Spleen (tissue), 11 donors: ENCODE measurements around the gene VTCN1. TPM values are rescaled to one million over a fixed set of nuclear protein-coding genes. Genes with fewer than 3 reads are reported as not detected.
A peak's percentile ranks its signal among the peaks of the same experiment; 100 is the strongest.

ENCODE experiments used
- DNase-seq: peaks from one replicate; pipeline ENCODE4 v3.0.0-alpha.2; 2020
- H3K27ac ChIP-seq, 8 donors: fragments of 200-600 bp; sonication (generic) in 7 of 8; 1 replicate in 4 of 8; 2 replicates in 4 of 8; pipeline versions ENCODE4 v1.5.0 to v1.8.0; 2016 to 2021; ENCODE audit warnings: inconsistent platforms in 4 of 8, mild to moderate bottlenecking in 4 of 8, moderate library complexity in 1 of 8
- H3K27me3 ChIP-seq, 7 donors: fragments of 200-600 bp; sonication (generic) in 6 of 7; replicated peaks in 1 of 7; 1 replicate in 4 of 7; 2 replicates in 3 of 7; pipeline versions ENCODE4 v1.5.0 to v1.8.0; 2016 to 2021; ENCODE audit warnings: inconsistent platforms in 3 of 7, mild to moderate bottlenecking in 1 of 7
- H3K36me3 ChIP-seq, 6 donors: fragments of 200-600 bp; sonication (generic) in 5 of 6; 1 replicate in 4 of 6; 2 replicates in 2 of 6; pipeline versions ENCODE4 v1.5.0 to v1.8.0; 2016 to 2021; ENCODE audit warnings: inconsistent platforms in 2 of 6
- H3K4me1 ChIP-seq, 6 donors: fragments of 200-600 bp; sonication (generic) in 5 of 6; 1 replicate in 3 of 6; 2 replicates in 3 of 6; pipeline versions ENCODE4 v1.5.0 to v1.8.0; 2016 to 2021; ENCODE audit warnings: inconsistent platforms in 3 of 6
- H3K4me3 ChIP-seq, 8 donors: fragments of 200-600 bp; sonication (generic) in 7 of 8; 1 replicate in 4 of 8; 2 replicates in 4 of 8; pipeline versions ENCODE4 v1.5.0 to v1.8.0; 2016 to 2021; ENCODE audit warnings: inconsistent platforms in 4 of 8, mild to moderate bottlenecking in 4 of 8, moderate library complexity in 2 of 8
- H3K9me3 ChIP-seq, 8 donors: fragments of 200-600 bp; sonication (generic) in 7 of 8; 1 replicate in 4 of 8; 2 replicates in 4 of 8; pipeline versions ENCODE4 v1.5.0 to v1.8.0; 2016 to 2021; ENCODE audit warnings: inconsistent platforms in 4 of 8
- POLR2A ChIP-seq, 3 donors: fragments of 450-650 bp; IDR thresholded peaks; one replicate each; pipeline ENCODE4 v1.5.1; 2017; ENCODE audit warnings: antibody characterized with exemption in 3 of 3, mild to moderate bottlenecking in 1 of 3
- POLR2AphosphoS5 ChIP-seq, 3 donors: sonication (generic); formaldehyde crosslinking; IDR thresholded peaks; one replicate each; pipeline ENCODE4 v1.5.1; 2017; ENCODE audit warnings: antibody characterized with exemption in 3 of 3
- WGBS, 5 donors: extraction: QIAGEN DNeasy Blood & Tissue Kit in 3 of 5; methylation state at CpG; one replicate each; pipeline versions ENCODE4 v1.1.5 to v1.1.7; 2013 to 2018; 5-methylcytosine and 5-hydroxymethylcytosine counted together
- intact Hi-C: fragments of 100-400 bp; cut with DNase I; formaldehyde crosslinking; loops from one replicate; pipeline ENCODE4 v1.15.0; 2023; ENCODE audit warnings: low total_unique reads
- polyA plus RNA-seq, 3 donors: library from polyadenylated mRNA; stranded (reverse); fragments of 200-250 nt; gene quantifications; one replicate each; pipeline ENCODE4 v1.2.1, GENCODE V29; 2013
- total RNA-seq, 7 donors: library from RNA; depleted of rRNA in 3 of 7; stranded (reverse); fragments of >200 nt in 3 of 7; fragmentation: NEBNext Ultra II Directional in 4 of 7; extraction: Animal tissue kit (Norgen Biotek cat#: 25700) in 4 of 7; gene quantifications; one replicate each; pipeline versions ENCODE4 v1.1.0 to v1.2.1, GENCODE V29; 2016 to 2021
- TF ChIP-seq, protein P1 (sequence below), 11 experiments: fragments of 200-600 bp in 7 of 11; fragments of 450-650 bp in 4 of 11; sonication (generic) in 4 of 11; IDR thresholded peaks in 8 of 11; conservative IDR thresholded peaks in 3 of 11; 1 replicate in 7 of 11; 2 replicates in 4 of 11; pipeline versions ENCODE4 v1.4.0 to v1.8.0; 2016 to 2021; ENCODE audit warnings: antibody characterized with exemption in 11 of 11, inconsistent platforms in 4 of 11, mild to moderate bottlenecking in 1 of 11
- donor health status: healthy with polysubstance abuse.
- donor health status: DM: no; HTN: no; CAD: no; lungs with moderate emphysema.
- donor health status: DM: no; HTN: no; CAD: no.
- donor health status: Bipolar disorder and iron deficiency.
- donor health status: healthy.
- donor health status: DM: no; HTN: no; CAD: no.
- donor health status: DM: yes; HTN: yes; CAD: no.

Gene VTCN1
- total and polyA plus RNA-seq, 10 donors, result not detected

DNA sequence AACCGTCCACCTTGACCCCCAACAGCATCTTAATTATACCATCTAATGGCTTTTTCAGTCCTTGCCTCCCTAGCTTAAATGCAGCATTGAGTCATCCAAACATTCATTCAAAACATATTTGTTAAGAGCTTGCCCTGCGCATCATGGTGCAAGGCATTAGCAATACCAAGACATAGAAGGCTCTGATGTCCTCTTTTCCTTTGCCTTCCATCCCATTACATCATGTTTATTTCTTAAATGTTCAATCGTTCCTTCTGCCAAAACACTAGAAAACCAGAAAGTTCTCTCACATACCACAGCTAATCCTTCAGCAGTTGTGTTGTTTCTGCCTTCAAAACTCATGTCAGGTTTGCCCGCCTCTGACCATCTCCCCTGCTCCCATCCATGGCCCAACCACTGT lies 29.8 kb upstream of the VTCN1 start:
- TF ChIP-seq POLR2A (IDR thresholded peaks at IDR 0.05) (no peak), POLR2AphosphoS5 (IDR thresholded peaks at IDR 0.05) (no peak)
- TF ChIP-seq, protein P1, sequence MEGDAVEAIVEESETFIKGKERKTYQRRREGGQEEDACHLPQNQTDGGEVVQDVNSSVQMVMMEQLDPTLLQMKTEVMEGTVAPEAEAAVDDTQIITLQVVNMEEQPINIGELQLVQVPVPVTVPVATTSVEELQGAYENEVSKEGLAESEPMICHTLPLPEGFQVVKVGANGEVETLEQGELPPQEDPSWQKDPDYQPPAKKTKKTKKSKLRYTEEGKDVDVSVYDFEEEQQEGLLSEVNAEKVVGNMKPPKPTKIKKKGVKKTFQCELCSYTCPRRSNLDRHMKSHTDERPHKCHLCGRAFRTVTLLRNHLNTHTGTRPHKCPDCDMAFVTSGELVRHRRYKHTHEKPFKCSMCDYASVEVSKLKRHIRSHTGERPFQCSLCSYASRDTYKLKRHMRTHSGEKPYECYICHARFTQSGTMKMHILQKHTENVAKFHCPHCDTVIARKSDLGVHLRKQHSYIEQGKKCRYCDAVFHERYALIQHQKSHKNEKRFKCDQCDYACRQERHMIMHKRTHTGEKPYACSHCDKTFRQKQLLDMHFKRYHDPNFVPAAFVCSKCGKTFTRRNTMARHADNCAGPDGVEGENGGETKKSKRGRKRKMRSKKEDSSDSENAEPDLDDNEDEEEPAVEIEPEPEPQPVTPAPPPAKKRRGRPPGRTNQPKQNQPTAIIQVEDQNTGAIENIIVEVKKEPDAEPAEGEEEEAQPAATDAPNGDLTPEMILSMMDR (IDR thresholded peaks at IDR 0.05 in 8 of 11, conservative IDR thresholded peaks at IDR 0.05 in 3 of 11), result no peak
- Histone ChIP-seq H3K27ac (no peak overlapping the region), H3K4me1 (no peaks in the 10 kb centered on the region), H3K4me3 (no peak overlapping the region), H3K27me3 (peaks cover 0 to 9% (median 0%) of the 10 kb centered on the region in 7 donors), H3K9me3 (no peaks in the 10 kb centered on the region), H3K36me3 (no peaks in the 10 kb centered on the region)
- intact Hi-C loops, result no loop called here
- DNase-seq, result no peak
- 84 to 93% (median 92%) methylated on average over 4 of the region's 4 CpGs for WGBS, 5 donors

GRCh38 chr1:117239467-117239866 lies 28.7 kb upstream of the VTCN1 start:
- Histone ChIP-seq H3K27ac (no peak overlapping the region), H3K27me3 (peaks cover 0 to 9% (median 0%) of the 10 kb centered on the region in 7 donors), H3K4me3 (no peak overlapping the region), H3K4me1 (no peaks in the 10 kb centered on the region), H3K9me3 (no peaks in the 10 kb centered on the region), H3K36me3 (no peaks in the 10 kb centered on the region)
- DNase-seq, result no peak
- intact Hi-C loops, result no loop called here
- TF ChIP-seq, protein P1 (IDR thresholded peaks at IDR 0.05 in 8 of 11, conservative IDR thresholded peaks at IDR 0.05 in 3 of 11), result no peak
- TF ChIP-seq POLR2AphosphoS5 (IDR thresholded peaks at IDR 0.05), result no peak
- no peak for TF ChIP-seq POLR2A (IDR thresholded peaks at IDR 0.05)

DNA sequence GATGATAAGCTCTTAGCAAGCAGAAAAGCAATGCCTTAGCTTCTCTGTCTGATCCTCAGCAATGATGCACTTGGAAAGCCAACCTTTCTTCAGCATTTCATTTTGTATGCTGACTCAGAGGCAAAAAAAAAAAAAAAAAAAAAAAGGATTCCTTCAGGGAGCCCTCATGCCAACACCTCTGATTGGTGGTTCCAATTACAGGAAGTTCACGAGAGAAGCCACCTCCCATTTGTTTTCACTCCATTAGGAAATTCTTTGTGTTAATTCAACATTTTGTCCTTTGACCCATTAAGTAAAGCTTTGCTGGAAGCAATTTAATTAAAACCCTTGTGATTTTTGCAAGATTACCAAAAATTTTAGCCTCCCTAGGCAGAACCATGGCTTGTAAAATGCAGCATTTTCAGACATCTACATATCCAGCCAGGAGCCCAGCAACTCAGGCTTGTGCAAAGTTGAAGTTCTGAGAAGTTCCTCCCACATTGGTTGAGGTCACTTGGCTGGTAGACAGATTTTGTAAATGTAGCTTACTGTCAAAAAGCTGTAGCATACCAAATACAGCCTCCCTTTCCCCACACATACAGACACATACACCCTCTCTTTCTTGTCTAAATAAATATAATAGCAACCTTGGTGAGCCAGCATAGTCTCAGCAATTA lies 27.1 kb upstream of the VTCN1 start:
- Histone ChIP-seq H3K4me3 (no peak overlapping the region), H3K27me3 (peaks cover 0 to 2% (median 0%) of the 10 kb centered on the region in 7 donors), H3K27ac (peak overlapping the region in 2 of 8 donors; percentile 8 to 9), H3K9me3 (no peaks in the 10 kb centered on the region), H3K36me3 (no peaks in the 10 kb centered on the region), H3K4me1 (no peaks in the 10 kb centered on the region)
- intact Hi-C loops, result no loop called here
- DNase-seq, result no peak
- 40 to 59% (median 46%) methylated on average over 1 of the region's 1 CpG for WGBS, 5 donors
- TF ChIP-seq, protein P1 (IDR thresholded peaks at IDR 0.05 in 8 of 11, conservative IDR thresholded peaks at IDR 0.05 in 3 of 11), result no peak
- TF ChIP-seq POLR2AphosphoS5 (IDR thresholded peaks at IDR 0.05), result no peak
- TF ChIP-seq POLR2A (IDR thresholded peaks at IDR 0.05), result no peak

DNA sequence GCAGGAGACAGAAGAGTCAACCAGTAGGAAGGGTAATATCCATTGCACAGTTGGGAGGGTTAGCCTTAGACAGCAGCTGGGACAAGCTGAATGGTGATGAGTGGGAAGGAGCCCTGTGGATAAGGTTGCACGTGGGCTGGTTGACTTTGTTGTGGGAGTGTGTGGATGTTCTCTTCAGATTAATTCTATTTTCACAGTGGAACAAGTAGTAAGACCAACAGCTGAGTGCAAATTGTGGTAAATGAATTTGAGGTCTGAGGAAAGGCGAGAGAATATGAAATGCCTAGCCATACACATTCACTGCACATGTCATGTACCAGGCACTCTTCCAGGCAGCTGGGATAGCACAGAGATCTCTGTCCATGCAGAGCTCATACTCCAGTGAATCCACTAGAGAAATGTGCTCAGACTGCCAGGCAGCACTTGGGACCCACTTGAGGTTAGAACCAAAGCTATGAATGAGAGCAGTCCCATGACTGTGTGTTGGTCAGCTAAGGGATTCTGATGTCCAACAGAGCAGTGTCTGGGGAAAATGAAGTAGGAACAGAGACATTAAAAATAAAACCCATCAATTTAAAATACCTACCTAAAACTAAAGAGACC lies 25.2 kb upstream of the VTCN1 start:
- no peak for DNase-seq
- intact Hi-C loops, result no loop called here
- Histone ChIP-seq H3K27me3 (no peaks in the 10 kb centered on the region), H3K36me3 (no peaks in the 10 kb centered on the region), H3K9me3 (no peaks in the 10 kb centered on the region), H3K27ac (no peak overlapping the region), H3K4me3 (no peak overlapping the region), H3K4me1 (no peaks in the 10 kb centered on the region)
- WGBS, 5 donors, result 62 to 82% (median 73%) methylated on average over 2 of the region's 2 CpGs
- TF ChIP-seq POLR2AphosphoS5 (IDR thresholded peaks at IDR 0.05) (no peak), POLR2A (IDR thresholded peaks at IDR 0.05) (no peak)
